A673 (cell line): ENCODE data around the gene CACNA2D3. TPM values are rescaled to one million over a fixed set of nuclear protein-coding genes. Genes with fewer than 3 reads are reported as not detected.

Experiments
- BruUV-seq: library from RNA; stranded (reverse); fragments of 400-500 nt; replicated peaks from 2 replicates; lab custom pipeline; 2021; lab: Mats Ljungman, UMichigan
- CTCF ChIA-PET: fragments of 300-600 bp; sonication (Branson Sonifier 250); formaldehyde crosslinking; loops from one replicate; lab custom pipeline; 2022; ENCODE audit warnings: antibody characterized with exemption; lab: Charles Lee
- POLR2A ChIA-PET: fragments of 300-600 bp; sonication (Branson Sonifier 250); formaldehyde crosslinking; loops from one replicate; lab custom pipeline; 2022; ENCODE audit warnings: antibody characterized with exemption; ENCODE audit not compliant: low non-redundant PET; lab: Charles Lee
- DNase-seq: peaks from one replicate; pipeline ENCODE4 v3.0.0-alpha.2; 2015; ENCODE audit warnings: low spot score
- H3K27ac ChIP-seq: fragments of 200-600 bp; sonication (generic); 2 replicates; pipeline ENCODE4 v1.5.1; 2016; ENCODE audit warnings: mixed run types, low read depth, mild to moderate bottlenecking, mixed read lengths, antibody characterized with exemption, low read length; ENCODE audit not compliant: poor library complexity, severe bottlenecking
- H3K27me3 ChIP-seq: fragments of 200-600 bp; sonication (generic); replicated peaks from 2 replicates; pipeline ENCODE4 v1.6.1; 2017; ENCODE audit warnings: mixed run types, low read depth, mild to moderate bottlenecking, mixed read lengths, antibody characterized with exemption, low read length; ENCODE audit not compliant: insufficient read depth, poor library complexity
- H3K36me3 ChIP-seq: fragments of 200-600 bp; sonication (generic); 2 replicates; pipeline ENCODE4 v1.6.1; 2016; ENCODE audit warnings: mixed run types, mild to moderate bottlenecking, mixed read lengths, antibody characterized with exemption, low read length; ENCODE audit not compliant: insufficient read depth, poor library complexity, severe bottlenecking
- H3K4me1 ChIP-seq: fragments of 200-600 bp; sonication (generic); 2 replicates; pipeline ENCODE4 v1.6.1; 2017; ENCODE audit warnings: mixed run types, mild to moderate bottlenecking, mixed read lengths, antibody characterized with exemption, low read length; ENCODE audit not compliant: insufficient read depth, poor library complexity, severe bottlenecking
- H3K4me3 ChIP-seq: fragments of 200-600 bp; sonication (generic); 2 replicates; pipeline ENCODE4 v1.5.1; 2016; ENCODE audit warnings: low read depth, mixed run types, mild to moderate bottlenecking, mixed read lengths, low read length; ENCODE audit not compliant: poor library complexity, severe bottlenecking
- H3K9me3 ChIP-seq: fragments of 200-600 bp; sonication (generic); 2 replicates; pipeline ENCODE4 v1.6.1; 2016; ENCODE audit warnings: mixed run types, low read depth, mild to moderate bottlenecking, mixed read lengths, antibody characterized with exemption, low read length; ENCODE audit not compliant: poor library complexity, severe bottlenecking
- CTCF ChIP-seq: fragments of 300-800, 200-600 bp; sonication (generic); conservative IDR thresholded peaks from 2 replicates; pipeline ENCODE4 v1.5.1; 2017; ENCODE audit warnings: low read depth, mild to moderate bottlenecking, antibody characterized with exemption, low read length, moderate library complexity, mixed read lengths
- EZH2 ChIP-seq: fragments of 200-600 bp; sonication (generic); IDR thresholded peaks from 2 replicates; pipeline ENCODE4 v1.6.1; 2017; ENCODE audit warnings: borderline replicate concordance, low read depth, mild to moderate bottlenecking, mixed read lengths, antibody characterized with exemption, low read length; ENCODE audit not compliant: poor library complexity, severe bottlenecking
- intact Hi-C: fragments of 100-400 bp; cut with micrococcal nuclease; formaldehyde crosslinking; loops from one replicate; pipeline ENCODE4 v1.10.0; 2022; ENCODE audit not compliant: unreplicated experiment
- total RNA-seq: library from RNA; stranded (reverse); gene quantifications from 2 replicates; pipeline ENCODE4 v1.2.3, GENCODE V29; 2021

The CACNA2D3 gene
- total RNA-seq, 1 experiment from 2014 or later = not detected

- no peak for TF ChIP-seq EZH2
- TF ChIP-seq CTCF = no peak
- POLR2A ChIA-PET = no interaction called here
- no peaks in the 10 kb centered on the region for H3K9me3 ChIP-seq
- no peak overlapping the region for H3K27ac ChIP-seq
- no peaks in the 10 kb centered on the region for H3K36me3 ChIP-seq
- no TSS peak for BruUV-seq
- DNase-seq = no peak
- no peaks in the 10 kb centered on the region for H3K27me3 ChIP-seq
- H3K4me1 ChIP-seq = no peaks in the 10 kb centered on the region
- H3K4me3 ChIP-seq = no peak overlapping the region
- intact Hi-C loops = no loop called here
- CTCF ChIA-PET = no interaction called here
Measured at GRCh38 chr3:55090291-55090690, 967.9 kb downstream of the CACNA2D3 start.

- CTCF ChIA-PET = no interaction called here
- no TSS peak for BruUV-seq
- intact Hi-C loops = no loop called here
- no peaks in the 10 kb centered on the region for H3K4me1 ChIP-seq
- no peaks in the 10 kb centered on the region for H3K9me3 ChIP-seq
- POLR2A ChIA-PET = no interaction called here
- H3K27me3 ChIP-seq = no peaks in the 10 kb centered on the region
- H3K4me3 ChIP-seq = no peak overlapping the region
- no peaks in the 10 kb centered on the region for H3K36me3 ChIP-seq
- DNase-seq = no peak
- TF ChIP-seq EZH2 = no peak
- no peak for TF ChIP-seq CTCF
- H3K27ac ChIP-seq = no peak overlapping the region
Measured at GRCh38 chr3:55090746-55091145, 968.4 kb downstream of the CACNA2D3 start.

- ChIA-PET POLR2A (no interaction called here), CTCF (no interaction called here)
- TF ChIP-seq EZH2 = no peak
- no peak for TF ChIP-seq CTCF
- Histone ChIP-seq H3K27ac (no peak overlapping the region), H3K36me3 (no peaks in the 10 kb centered on the region), H3K4me1 (no peaks in the 10 kb centered on the region), H3K27me3 (no peaks in the 10 kb centered on the region), H3K9me3 (no peaks in the 10 kb centered on the region), H3K4me3 (no peak overlapping the region)
- intact Hi-C loops = no loop called here
- no peak for DNase-seq
- BruUV-seq = no TSS peak
Measured at GRCh38 chr3:55091381-55092225, 969.3 kb downstream of the CACNA2D3 start.
